Thyroid gland (tissue), 4 donors: Measurements from ENCODE around the gene RANBP17.

Experiments
- CTCF ChIP-seq, 6 experiments: fragments of 200-600 bp in 3 of 6; fragments of 450-650 bp in 3 of 6; sonication (generic) in 3 of 6; IDR thresholded peaks; one replicate each; pipeline ENCODE4 v1.5.1; 2016 to 2019; ENCODE audit warnings: antibody characterized with exemption in 6 of 6, mild to moderate bottlenecking in 2 of 6, inconsistent platforms in 1 of 6, moderate library complexity in 1 of 6
- POLR2A ChIP-seq, 2 donors: fragments of 450-650 bp; IDR thresholded peaks; one replicate each; pipeline ENCODE4 v1.6.1; 2017; ENCODE audit warnings: antibody characterized with exemption in 2 of 2, mild to moderate bottlenecking in 2 of 2, moderate library complexity in 1 of 2

GRCh38 chr5:171024084-171024483, 162.3 kb downstream of the RANBP17 start:
- no peak for TF ChIP-seq POLR2A (IDR thresholded peaks at IDR 0.05)
- TF ChIP-seq CTCF (IDR thresholded peaks at IDR 0.05), result no peak
